ENCODE data around the gene OR5B17.

The OR5B17 gene

DNA sequence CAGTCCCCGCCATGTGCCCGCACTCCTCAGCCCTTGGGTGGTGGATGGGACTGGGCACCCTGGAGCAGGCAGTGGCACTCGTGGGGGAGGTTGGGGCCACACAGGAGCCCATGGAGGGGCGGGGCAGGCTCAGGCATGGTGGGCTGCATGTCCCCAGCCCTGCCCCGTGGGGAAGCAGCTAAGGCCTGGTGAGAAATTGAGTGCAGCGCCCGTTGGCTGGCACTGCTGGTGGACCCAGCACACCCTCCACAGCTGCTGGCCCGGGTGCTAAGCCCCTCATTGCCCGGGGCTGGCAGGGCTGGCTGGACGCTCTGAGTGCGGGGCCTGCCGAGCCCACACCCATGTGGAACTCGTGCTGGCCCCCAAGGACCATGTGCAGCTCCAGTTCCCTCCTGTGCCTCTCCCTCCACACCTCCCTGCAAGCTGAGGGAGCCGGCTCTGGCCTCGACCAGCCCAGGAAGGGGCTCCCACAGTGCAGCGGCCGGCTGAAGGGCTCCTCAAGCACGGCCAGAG is 31.7 kb upstream of the OR5B17 start:
- H3K4me3 ChIP-seq (replicated peaks; ENCODE audit: low read depth, low read length): no peak overlapping the region
- TF ChIP-seq, protein P1, sequence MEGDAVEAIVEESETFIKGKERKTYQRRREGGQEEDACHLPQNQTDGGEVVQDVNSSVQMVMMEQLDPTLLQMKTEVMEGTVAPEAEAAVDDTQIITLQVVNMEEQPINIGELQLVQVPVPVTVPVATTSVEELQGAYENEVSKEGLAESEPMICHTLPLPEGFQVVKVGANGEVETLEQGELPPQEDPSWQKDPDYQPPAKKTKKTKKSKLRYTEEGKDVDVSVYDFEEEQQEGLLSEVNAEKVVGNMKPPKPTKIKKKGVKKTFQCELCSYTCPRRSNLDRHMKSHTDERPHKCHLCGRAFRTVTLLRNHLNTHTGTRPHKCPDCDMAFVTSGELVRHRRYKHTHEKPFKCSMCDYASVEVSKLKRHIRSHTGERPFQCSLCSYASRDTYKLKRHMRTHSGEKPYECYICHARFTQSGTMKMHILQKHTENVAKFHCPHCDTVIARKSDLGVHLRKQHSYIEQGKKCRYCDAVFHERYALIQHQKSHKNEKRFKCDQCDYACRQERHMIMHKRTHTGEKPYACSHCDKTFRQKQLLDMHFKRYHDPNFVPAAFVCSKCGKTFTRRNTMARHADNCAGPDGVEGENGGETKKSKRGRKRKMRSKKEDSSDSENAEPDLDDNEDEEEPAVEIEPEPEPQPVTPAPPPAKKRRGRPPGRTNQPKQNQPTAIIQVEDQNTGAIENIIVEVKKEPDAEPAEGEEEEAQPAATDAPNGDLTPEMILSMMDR (IDR thresholded peaks at IDR 0.05; ENCODE audit: low read length, missing control alignments): no peak
- DNase-seq (ENCODE audit: low read depth): no peak

DNA sequence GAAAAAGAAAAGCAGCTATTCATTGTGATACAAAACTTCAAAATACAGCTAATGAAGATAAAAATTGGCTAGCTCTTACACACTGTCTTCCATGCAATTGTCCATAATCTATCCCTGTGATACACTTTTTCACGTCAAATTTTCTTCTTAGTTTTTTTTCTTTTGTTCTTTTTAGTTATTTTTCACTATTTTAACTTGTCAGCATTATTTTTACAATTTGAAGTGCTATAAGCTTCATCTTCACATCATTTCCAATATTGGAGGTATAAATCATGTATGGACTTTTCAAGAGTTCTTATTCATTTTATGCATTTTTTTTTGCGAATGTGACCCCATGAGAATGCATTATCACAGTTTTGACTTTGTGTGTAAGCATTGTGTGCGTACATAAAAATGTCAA is 4.1 kb downstream of the OR5B17 start:
- H3K4me3 ChIP-seq (replicated peaks; ENCODE audit: low read depth, low read length): no peak overlapping the region
- TF ChIP-seq, protein P1 (IDR thresholded peaks at IDR 0.05; ENCODE audit: low read length, missing control alignments): no peak
- no peak for DNase-seq (ENCODE audit: low read depth)

DNA sequence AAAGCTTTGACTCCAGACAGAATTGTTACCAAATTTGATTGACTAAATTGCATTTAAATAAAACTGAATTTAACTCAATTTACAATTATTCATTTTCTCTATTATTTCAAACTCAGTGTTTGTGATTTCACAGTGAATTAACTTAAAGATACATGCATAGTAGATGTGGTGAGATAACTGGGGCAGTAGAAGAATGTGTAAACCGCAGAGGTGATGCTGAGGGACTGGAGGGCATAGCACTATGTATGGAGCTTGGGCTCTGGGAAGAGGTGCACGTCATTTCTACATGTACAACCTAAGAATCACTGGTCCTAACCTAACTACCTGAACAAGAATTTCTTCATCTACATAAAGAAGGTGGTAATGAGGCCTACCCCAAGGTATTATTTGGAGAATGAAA is 13.7 kb downstream of the OR5B17 start:
- H3K4me3 ChIP-seq (replicated peaks; ENCODE audit: low read depth, low read length): no peak overlapping the region
- TF ChIP-seq, protein P1 (IDR thresholded peaks at IDR 0.05; ENCODE audit: low read length, missing control alignments): no peak
- DNase-seq (ENCODE audit: low read depth): no peak

- TF ChIP-seq, protein P1 (IDR thresholded peaks at IDR 0.05; ENCODE audit: low read length, missing control alignments): no peak
- DNase-seq (ENCODE audit: low read depth): peak; percentile 81
Measured at GRCh38 chr11:58334708-58335107, 24.2 kb downstream of the OR5B17 start.

DNA sequence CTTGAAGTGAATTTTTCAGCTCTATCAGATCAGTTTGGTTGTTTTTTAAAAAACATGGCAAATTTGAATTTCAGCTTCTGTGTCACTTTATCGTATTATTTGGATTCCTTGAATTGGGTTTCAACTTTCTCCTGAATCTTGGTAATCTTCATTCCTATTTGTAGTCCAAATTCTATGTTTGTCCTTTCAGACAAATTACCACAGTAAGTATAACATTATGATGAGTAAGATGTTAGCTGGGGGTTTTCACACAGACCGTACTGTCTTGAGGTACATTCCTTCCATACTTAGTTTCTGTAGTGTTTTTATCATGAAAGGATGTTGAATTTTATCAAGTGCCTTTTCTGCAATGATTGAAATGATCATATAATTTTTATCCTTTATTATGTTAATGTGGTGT is 28.0 kb downstream of the OR5B17 start:
- TF ChIP-seq, protein P1 (IDR thresholded peaks at IDR 0.05; ENCODE audit: low read length, missing control alignments): no peak
- no peak overlapping the region for H3K4me3 ChIP-seq (replicated peaks; ENCODE audit: low read depth, low read length)
- peak; percentile 22 for DNase-seq (ENCODE audit: low read depth)

More at GRCh38 chr11:58334708-58335107, 24.2 kb downstream of the OR5B17 start:
- no peak overlapping the region for H3K4me3 ChIP-seq (replicated peaks; ENCODE audit: low read depth, low read length)

DNA sequence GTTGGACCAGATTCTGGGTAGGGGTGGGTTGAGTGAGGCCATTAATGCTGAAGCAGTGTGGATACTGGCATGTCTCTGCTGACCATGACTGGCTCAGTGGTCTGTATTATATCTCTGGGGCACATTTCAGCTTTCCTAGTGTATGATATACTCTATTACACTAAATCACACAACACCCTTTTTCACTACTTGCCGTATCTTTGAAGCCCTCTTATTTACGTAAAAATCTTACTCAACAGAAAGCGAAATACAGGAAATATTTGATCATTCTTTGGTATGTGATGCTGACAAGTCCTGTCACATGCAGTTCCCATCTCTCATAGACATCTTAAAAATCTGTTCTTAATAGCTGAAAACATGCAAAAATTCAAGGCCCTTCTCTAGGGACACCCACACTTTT is 40.3 kb downstream of the OR5B17 start:
- TF ChIP-seq, protein P1 (IDR thresholded peaks at IDR 0.05; ENCODE audit: low read length, missing control alignments): no peak
- H3K4me3 ChIP-seq (replicated peaks; ENCODE audit: low read depth, low read length): no peak overlapping the region
- peak; percentile 55 for DNase-seq (ENCODE audit: low read depth)

DNA sequence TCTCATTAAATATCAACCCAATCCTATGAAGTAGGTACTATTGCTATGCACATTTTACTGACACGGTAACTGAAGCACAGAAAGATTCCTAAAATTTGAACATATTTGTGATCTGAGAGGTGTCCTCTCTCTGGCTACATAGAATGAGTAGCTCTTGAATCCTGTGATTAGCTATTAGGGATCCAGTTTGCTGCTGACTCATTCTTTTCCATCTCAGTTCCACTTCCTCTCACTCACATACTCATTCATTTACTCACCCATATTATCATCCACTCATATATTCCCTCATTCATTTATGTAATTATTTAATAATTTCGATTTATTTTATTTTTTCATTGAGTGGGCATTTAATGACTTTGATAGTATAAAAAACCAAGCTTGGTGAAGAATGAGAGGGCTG is 42.7 kb downstream of the OR5B17 start:
- TF ChIP-seq, protein P1 (IDR thresholded peaks at IDR 0.05; ENCODE audit: low read length, missing control alignments): no peak
- DNase-seq (ENCODE audit: low read depth): peak; percentile 42
- no peak overlapping the region for H3K4me3 ChIP-seq (replicated peaks; ENCODE audit: low read depth, low read length)
